GM19324 (cell line): ENCODE results near the gene C19orf47.
"Not testable (repeated sequence)": the region's sequence is repeated elsewhere in the genome, so short reads cannot be mapped to it uniquely, and the experiment has no call there.

Experiments
- ATAC-seq: cut with Tn5 transposase; IDR thresholded peaks from one replicate; pipeline ENCODE4 v1.9.1; 2021; ENCODE audit warnings: mild to moderate bottlenecking, moderate library complexity; ENCODE audit not compliant: unreplicated experiment, low FRiP score

The C19orf47 gene

DNA sequence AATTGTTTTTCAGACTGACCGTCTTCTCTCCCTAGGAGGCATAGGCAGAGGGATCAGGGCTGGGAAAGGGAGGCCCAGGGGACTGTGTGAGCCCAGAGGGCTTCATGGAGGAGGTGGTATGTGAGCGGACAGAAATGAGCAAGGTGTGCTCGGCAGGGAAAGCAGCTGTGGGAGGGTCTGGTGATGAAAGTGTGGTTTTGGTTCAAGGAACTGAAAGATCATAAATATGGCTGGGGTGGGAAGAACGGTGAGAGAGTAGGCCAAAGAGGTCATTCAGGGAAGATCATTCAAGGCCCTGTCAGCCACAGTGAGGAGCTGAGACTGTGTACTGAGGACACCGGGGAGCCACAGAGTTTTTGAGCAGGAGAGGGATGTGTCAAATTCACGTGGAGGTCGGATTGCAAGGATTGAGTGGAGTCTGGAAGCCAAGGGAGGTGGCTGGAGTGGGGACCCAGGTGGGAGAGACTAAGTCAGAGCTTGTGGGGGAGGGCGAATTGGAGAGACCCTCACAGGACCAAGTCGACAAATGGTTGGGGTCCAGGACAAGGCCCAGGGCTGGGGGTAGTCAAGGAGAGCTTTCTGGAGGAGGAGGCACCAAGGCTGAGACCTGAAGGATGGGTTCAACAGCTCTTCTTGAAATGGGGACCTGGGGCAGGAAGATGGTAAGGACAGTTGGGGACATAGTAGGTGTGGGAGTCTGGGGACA is 7.9 kb upstream of the C19orf47 start:
- no peak for ATAC-seq

- ATAC-seq: no peak
Observed at GRCh38 chr19:40348961-40349507, 837 bp upstream of the C19orf47 start.

DNA sequence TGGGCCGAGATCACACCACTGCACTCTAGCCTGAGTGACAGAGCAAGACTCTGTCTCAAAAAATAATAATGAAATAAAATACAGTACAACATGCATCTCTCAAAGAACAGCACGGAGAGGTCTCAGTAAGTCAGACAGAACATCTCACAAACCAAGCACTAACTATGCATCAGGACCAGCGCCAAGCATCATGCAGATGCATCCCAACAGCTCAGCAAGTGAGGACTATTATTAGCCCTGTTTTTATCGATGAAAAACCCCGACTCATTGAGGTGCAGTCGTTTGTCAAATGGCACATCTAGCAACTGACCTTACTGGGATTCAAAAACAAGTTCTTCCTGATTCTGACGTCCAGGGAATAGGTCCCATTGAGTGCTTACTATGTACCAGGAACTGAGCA is 3.8 kb downstream of the C19orf47 start:
- no peak for ATAC-seq

DNA sequence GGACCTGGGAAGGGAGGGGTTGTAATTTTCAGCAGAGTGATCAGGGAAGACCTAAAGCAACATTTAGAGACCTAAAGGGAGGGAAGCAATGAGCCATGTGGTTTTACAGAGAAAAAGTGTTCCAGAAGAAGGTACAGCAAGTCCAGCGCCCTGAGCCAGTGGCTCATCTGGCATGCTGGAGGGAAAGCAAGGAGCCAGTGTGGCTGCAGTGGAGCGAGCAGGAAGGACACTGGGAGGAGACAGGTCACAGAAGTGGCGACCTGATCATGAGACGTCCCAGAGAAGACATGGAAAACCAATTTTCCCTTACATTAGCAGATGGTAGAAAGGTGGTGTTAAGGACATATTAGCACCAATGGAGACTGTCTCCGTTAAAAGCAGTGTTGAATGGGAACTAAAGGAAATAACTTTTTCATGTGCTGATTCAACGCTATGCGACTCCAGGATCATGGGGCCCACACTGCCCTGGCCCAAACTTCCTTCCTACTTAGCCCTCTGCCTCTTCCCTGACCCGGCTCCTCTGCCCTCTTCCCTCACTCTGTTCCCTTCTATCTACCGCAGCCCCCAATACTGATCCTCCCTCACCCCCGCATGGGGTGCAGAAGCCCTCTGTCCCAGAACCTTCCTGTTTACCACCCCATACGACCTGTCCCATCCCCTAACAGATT is 5.4 kb downstream of the C19orf47 start:
- no peak for ATAC-seq

GRCh38 chr19:40341601-40342482 is 6.4 kb downstream of the C19orf47 start:
- no peak for ATAC-seq

DNA sequence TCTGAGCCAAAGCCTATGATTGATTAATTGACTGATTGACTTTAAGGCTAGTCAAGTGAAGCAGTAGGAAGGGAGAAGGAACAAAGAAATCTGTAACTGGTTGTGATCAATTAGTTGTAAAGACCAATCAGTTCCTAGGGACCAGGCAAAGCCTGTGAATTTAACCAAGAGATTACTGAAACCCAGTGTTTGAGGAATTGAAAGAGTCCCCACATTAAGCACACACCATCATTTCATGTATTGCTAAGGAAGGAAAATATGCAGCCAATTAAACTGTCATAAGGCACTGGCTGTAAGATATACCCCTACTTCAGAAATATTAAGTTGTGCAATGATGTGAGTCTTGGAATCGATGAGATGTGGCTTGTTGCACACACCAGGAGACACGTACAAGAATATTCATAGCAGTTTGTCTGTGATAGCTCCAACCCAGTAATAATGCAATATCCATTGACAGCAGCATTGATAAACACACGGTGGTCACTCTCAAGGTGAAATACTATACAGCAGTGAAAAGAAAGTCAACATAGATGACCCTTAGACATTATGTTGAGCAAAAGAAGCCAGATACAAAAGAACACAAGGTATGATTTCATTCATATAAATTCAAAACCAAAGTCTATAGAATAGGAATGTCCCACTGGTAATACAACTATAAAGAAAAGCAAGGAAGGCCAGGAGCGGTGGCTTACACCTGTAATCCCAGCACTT is 9.0 kb downstream of the C19orf47 start:
- ATAC-seq: no peak

- ATAC-seq: no peak
Observed at GRCh38 chr19:40337594-40337993, 10.6 kb downstream of the C19orf47 start.

DNA sequence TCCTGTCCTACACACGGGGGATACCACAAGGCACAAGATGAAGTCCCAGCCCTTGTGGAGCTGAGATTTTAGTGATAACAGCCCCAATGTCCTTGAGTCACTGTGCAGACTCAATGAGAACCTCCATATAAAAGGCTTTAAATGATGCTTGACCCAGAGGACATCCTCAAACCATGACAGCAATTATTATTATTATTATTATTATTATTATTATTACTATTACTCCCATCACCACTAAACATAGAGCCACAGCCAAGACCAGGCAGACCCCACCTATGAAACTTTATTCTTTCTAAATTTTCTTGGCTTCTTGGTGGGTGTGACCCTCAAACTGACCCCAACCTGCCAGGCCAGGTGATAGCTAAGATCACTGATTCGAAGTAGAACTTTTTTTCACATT is 11.1 kb downstream of the C19orf47 start:
- no peak for ATAC-seq

DNA sequence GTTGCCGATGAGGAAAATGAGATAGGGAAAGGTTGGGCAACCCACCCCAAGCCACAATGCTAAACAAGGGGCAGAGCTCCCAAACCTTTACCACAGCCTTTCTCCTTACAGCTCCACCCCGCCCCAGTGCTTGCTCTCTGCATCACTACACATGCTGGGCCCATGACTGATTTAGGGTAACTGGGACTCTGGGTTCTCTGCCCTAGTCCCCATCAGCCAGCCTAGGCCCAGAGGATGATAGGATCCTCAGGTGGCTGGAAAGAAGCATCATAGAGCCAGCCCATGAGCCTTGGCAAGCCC is 11.6 kb downstream of the C19orf47 start:
- ATAC-seq: no peak

GRCh38 chr19:40335855-40336600 is 12.2 kb downstream of the C19orf47 start:
- ATAC-seq: no peak

GRCh38 chr19:40335101-40335500 is 13.1 kb downstream of the C19orf47 start:
- no peak for ATAC-seq

- not testable (repeated sequence) for ATAC-seq
Observed at GRCh38 chr19:40333083-40333482, 15.1 kb downstream of the C19orf47 start.

GRCh38 chr19:40332669-40333068 is 15.5 kb downstream of the C19orf47 start:
- ATAC-seq: no peak

- no peak for ATAC-seq
Observed at GRCh38 chr19:40331052-40331451, 17.1 kb downstream of the C19orf47 start.

DNA sequence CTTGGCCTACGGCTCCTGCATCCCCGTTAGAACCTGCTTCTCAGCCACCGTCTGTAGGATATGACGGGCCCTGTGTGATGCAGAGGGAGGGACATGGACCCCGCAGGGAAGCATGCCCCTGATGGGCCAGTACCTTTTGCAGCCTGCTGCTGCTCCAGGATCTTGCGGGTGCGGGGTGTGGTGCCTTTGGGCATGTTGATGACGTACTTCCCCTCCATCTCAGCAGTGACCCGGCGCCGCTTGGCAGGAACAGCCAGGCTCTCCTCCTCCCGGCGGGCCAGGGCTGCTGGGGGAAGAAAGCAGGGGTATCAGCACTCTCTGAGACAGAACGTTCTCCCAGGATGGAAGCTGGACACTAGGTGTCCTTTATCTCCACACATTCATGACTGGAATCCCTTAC is 22.0 kb downstream of the C19orf47 start:
- no peak for ATAC-seq

DNA sequence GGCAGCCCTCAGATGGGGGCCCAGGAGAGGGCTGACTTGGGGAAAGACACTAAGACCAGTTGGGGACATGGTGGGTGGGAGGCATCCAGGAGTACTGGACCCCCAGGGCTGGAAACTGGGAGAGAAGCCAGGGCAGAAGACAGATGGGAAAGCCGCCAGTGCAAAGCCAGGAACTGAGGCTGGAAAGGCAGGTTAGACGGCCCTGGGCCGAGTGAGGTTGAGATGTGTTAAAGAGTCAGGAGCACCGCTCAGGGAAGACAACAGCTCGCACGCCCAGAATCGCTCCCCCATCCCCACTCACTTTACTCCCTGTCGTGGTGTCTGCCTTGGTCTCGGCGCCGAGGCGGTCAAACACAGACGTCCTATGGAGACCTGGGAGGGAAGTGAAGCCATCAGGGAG is 24.5 kb downstream of the C19orf47 start:
- no peak for ATAC-seq

GRCh38 chr19:40322951-40323615 is 25.1 kb downstream of the C19orf47 start:
- ATAC-seq: no peak

DNA sequence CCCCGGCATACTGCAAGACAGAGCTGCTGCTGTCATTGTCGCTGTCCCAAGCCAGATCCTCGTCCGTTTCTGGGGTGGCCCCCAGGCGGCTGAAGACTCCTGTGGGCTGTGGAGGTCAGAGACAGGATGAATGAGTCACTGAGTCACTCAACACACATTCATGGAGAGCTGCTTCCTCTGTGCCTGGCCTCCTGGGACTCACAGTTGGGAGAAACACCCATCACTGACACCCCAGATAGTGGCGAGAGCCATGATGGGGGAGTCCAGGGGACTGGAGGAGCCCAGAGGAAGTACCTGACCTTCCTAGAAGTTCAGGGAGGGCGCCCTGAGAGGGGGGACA is 26.0 kb downstream of the C19orf47 start:
- no peak for ATAC-seq

DNA sequence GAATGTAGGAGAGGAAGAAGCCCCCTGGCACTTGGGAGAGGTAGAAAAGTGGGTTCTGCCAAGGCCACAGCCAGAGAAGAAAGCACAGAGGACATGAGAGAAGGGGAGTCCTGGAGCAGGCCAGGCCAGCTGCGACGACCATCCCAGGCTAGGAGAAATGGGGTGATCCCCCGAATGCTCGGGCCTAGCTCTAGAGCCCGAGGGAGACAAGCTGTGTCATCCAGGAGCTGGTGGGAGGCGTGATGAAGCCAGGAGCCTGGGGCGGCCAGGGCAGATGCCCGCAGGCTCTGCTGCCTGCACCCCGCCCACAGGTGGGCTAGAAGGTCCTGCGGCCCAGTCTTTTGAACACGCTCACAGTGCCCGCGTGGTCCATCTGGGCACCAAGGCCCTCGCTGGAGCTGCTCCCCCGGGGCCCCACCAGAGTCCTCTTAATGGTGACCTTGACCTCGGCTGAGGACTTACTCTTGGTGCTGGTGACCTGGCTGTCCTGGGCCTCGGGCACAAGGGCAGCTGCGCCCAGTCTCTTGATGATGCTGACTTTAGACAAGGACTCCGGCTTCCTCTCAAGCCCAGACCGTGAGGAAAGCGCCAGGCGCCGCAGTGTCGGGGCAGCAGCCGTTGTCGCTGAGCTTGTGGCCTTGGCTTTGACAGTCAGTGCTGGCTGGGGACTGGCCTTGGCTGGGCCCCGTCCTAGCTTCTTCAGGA is 26.5 kb downstream of the C19orf47 start:
- no peak for ATAC-seq
